Measurements from ENCODE around the gene ADGRD1.

GRCh38 chr12:131067981-131068851 is 114.5 kb downstream of the ADGRD1 start:
- no peak for TF ChIP-seq CTCF (IDR thresholded peaks at IDR 0.05; ENCODE audit: low read depth, low read length)
- no peak for TF ChIP-seq MAX (IDR thresholded peaks at IDR 0.05; ENCODE audit: low read depth, low read length)
- TF ChIP-seq POLR2A (IDR thresholded peaks at IDR 0.05; ENCODE audit: extremely low read depth, insufficient read length): no peak

Data from NB4 (cell line).